ENCODE results near the gene CBX2.

The CBX2 gene

GRCh38 chr17:79832218-79833109, 54.5 kb downstream of the CBX2 start:
- TF ChIP-seq GATA3 (IDR thresholded peaks at IDR 0.05; ENCODE audit: low read depth, low read length) (no peak), GATA2 (IDR thresholded peaks at IDR 0.05; ENCODE audit: low read depth, low read length) (no peak)

GRCh38 chr17:79833110-79833450, 55.1 kb downstream of the CBX2 start:
- no peak for TF ChIP-seq GATA3 (IDR thresholded peaks at IDR 0.05; ENCODE audit: low read depth, low read length)
- TF ChIP-seq GATA2 (IDR thresholded peaks at IDR 0.05; ENCODE audit: low read depth, low read length): no peak

- TF ChIP-seq GATA3 (IDR thresholded peaks at IDR 0.05; ENCODE audit: low read depth, low read length): no peak
- no peak for TF ChIP-seq GATA2 (IDR thresholded peaks at IDR 0.05; ENCODE audit: low read depth, low read length)
Measured at GRCh38 chr17:79833744-79834564, 56.0 kb downstream of the CBX2 start.

GRCh38 chr17:79834565-79835469, 56.9 kb downstream of the CBX2 start:
- TF ChIP-seq GATA2 (IDR thresholded peaks at IDR 0.05; ENCODE audit: low read depth, low read length): no peak
- no peak for TF ChIP-seq GATA3 (IDR thresholded peaks at IDR 0.05; ENCODE audit: low read depth, low read length)

- TF ChIP-seq GATA2 (IDR thresholded peaks at IDR 0.05; ENCODE audit: low read depth, low read length): no peak
- TF ChIP-seq GATA3 (IDR thresholded peaks at IDR 0.05; ENCODE audit: low read depth, low read length): no peak
Measured at GRCh38 chr17:79835470-79835899, 57.5 kb downstream of the CBX2 start.

GRCh38 chr17:79835953-79836509, 58.1 kb downstream of the CBX2 start:
- TF ChIP-seq GATA3 (IDR thresholded peaks at IDR 0.05; ENCODE audit: low read depth, low read length) (no peak), GATA2 (IDR thresholded peaks at IDR 0.05; ENCODE audit: low read depth, low read length) (no peak)

- TF ChIP-seq GATA3 (IDR thresholded peaks at IDR 0.05; ENCODE audit: low read depth, low read length) (no peak), GATA2 (IDR thresholded peaks at IDR 0.05; ENCODE audit: low read depth, low read length) (no peak)
Measured at GRCh38 chr17:79836510-79836971, 58.6 kb downstream of the CBX2 start.

GRCh38 chr17:79836972-79837887, 59.3 kb downstream of the CBX2 start:
- TF ChIP-seq GATA3 (IDR thresholded peaks at IDR 0.05; ENCODE audit: low read depth, low read length) (no peak), GATA2 (IDR thresholded peaks at IDR 0.05; ENCODE audit: low read depth, low read length) (no peak)
